WTC11 (cell line): ENCODE data around the gene COL27A1. TPM values are rescaled to one million over a fixed set of nuclear protein-coding genes. Genes with fewer than 3 reads are reported as not detected.
"Not testable (repeated sequence)": the region's sequence is repeated elsewhere in the genome, so short reads cannot be mapped to it uniquely, and the experiment has no call there.

Experiments
- ATAC-seq: fragments of 200-7000 bp; cut with Tn5 transposase; 2 replicates; pipeline ENCODE4 v1.10.0; 2021; ENCODE audit warnings: mild to moderate bottlenecking, moderate library complexity
- CTCF ChIA-PET: fragments of 300-600 bp; sonication (Branson Sonifier 250); formaldehyde crosslinking; loops from one replicate; lab custom pipeline; 2021; ENCODE audit warnings: antibody characterized with exemption; lab: Charles Lee
- POLR2A ChIA-PET: fragments of 350-600 bp; sonication (Branson Sonifier 250); formaldehyde crosslinking; loops from one replicate; lab custom pipeline; 2021; ENCODE audit warnings: antibody characterized with exemption; lab: Charles Lee
- DNase-seq: peaks from one replicate; pipeline ENCODE4 v3.0.0; 2021; ENCODE audit warnings: low spot score
- H3K27ac Mint-ChIP-seq: 2 replicates; pipeline ENCODE4 v1.8.0; 2021; ENCODE audit warnings: mixed read lengths
- H3K27me3 Mint-ChIP-seq: 2 replicates; pipeline ENCODE4 v1.8.0; 2021; ENCODE audit warnings: low read depth, mild to moderate bottlenecking, moderate library complexity, mixed read lengths
- H3K36me3 Mint-ChIP-seq: 2 replicates; pipeline ENCODE4 v1.8.0; 2021; ENCODE audit warnings: mixed read lengths
- H3K4me1 Mint-ChIP-seq: 2 replicates; pipeline ENCODE4 v1.8.0; 2022; ENCODE audit warnings: mixed read lengths
- H3K4me3 Mint-ChIP-seq: 2 replicates; pipeline ENCODE4 v1.8.0; 2021; ENCODE audit warnings: mild to moderate bottlenecking, moderate library complexity, mixed read lengths
- H3K9me3 Mint-ChIP-seq: 2 replicates; pipeline ENCODE4 v1.8.0; 2021; ENCODE audit warnings: mixed read lengths
- MXD4 ChIP-seq: fragments of 250-450 bp; sonication (Bioruptor Pico); IDR thresholded peaks from 2 replicates; pipeline ENCODE4 v1.8.0; 2021; ENCODE audit warnings: mild to moderate bottlenecking, moderate library complexity, borderline replicate concordance
- PRRX2 ChIP-seq: fragments of 250-450 bp; sonication (Bioruptor Pico); IDR thresholded peaks from 2 replicates; pipeline ENCODE4 v1.8.0; 2021; ENCODE audit warnings: mild to moderate bottlenecking
- ZNF281 ChIP-seq: sonication (generic); formaldehyde crosslinking; IDR thresholded peaks from 2 replicates; pipeline ENCODE4 v1.8.0; 2023; ENCODE audit warnings: mild to moderate bottlenecking, missing genetic modification reagents
- total RNA-seq: library from RNA; stranded (reverse); gene quantifications from 3 replicates; pipeline ENCODE4 v1.2.3, GENCODE V29; 2021
- TF ChIP-seq, protein P1 (sequence below): fragments of 250-450 bp; sonication (Bioruptor Pico); IDR thresholded peaks from 2 replicates; pipeline ENCODE4 v2.1.2; 2022; ENCODE audit warnings: mild to moderate bottlenecking, moderate library complexity
- TF ChIP-seq, protein P2 (sequence below): sonication (generic); formaldehyde crosslinking; IDR thresholded peaks from 2 replicates; pipeline ENCODE4 v1.8.1; 2023; ENCODE audit warnings: mild to moderate bottlenecking, missing genetic modification reagents

Gene COL27A1
- total RNA-seq, 1 experiment from 2014 or later = 47.5 TPM

GRCh38 chr9:114319147-114319546 is 163.8 kb downstream of the COL27A1 start:
- ATAC-seq (no peak), DNase-seq (no peak)
- H3K36me3 Mint-ChIP-seq = no peaks in the 10 kb centered on the region
- H3K27me3 Mint-ChIP-seq = peaks cover 5% of the 10 kb centered on the region
- ChIA-PET POLR2A (interaction anchor here (1.1 kb wide), 1 partner anchor 78 kb away, joined by 4 read pairs; no protein-coding TSS in a partner anchor), CTCF (interaction anchor here (1.1 kb wide), 1 partner anchor 236 kb away, joined by 3 read pairs; no protein-coding TSS in a partner anchor)
- no peak overlapping the region for H3K4me3 Mint-ChIP-seq
- TF ChIP-seq PRRX2 (CRISPR knock-in tag) (no peak), MXD4 (CRISPR knock-in tag) (no peak)
- TF ChIP-seq, protein P1, sequence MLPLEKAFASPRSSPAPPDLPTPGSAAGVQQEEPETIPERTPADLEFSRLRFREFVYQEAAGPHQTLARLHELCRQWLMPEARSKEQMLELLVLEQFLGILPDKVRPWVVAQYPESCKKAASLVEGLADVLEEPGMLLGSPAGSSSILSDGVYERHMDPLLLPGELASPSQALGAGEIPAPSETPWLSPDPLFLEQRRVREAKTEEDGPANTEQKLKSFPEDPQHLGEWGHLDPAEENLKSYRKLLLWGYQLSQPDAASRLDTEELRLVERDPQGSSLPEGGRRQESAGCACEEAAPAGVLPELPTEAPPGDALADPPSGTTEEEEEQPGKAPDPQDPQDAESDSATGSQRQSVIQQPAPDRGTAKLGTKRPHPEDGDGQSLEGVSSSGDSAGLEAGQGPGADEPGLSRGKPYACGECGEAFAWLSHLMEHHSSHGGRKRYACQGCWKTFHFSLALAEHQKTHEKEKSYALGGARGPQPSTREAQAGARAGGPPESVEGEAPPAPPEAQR (CRISPR knock-in tag) = no peak
- H3K9me3 Mint-ChIP-seq = peaks cover 5% of the 10 kb centered on the region; the same call in 1 of the 2 replicates
- no peak overlapping the region for H3K27ac Mint-ChIP-seq
- H3K4me1 Mint-ChIP-seq = 0 out of 2 replicates have a peak, but pooled peaks cover 3% of the 10 kb centered on the region

GRCh38 chr9:114320710-114321109 is 165.4 kb downstream of the COL27A1 start:
- not testable (repeated sequence) for H3K4me3 Mint-ChIP-seq, ATAC-seq, H3K27ac Mint-ChIP-seq, H3K4me1 Mint-ChIP-seq, DNase-seq, H3K27me3 Mint-ChIP-seq, H3K36me3 Mint-ChIP-seq, H3K9me3 Mint-ChIP-seq
- ChIA-PET CTCF (interaction anchor here (1.0 to 1.4 kb wide), 2 partner anchors 30 to 212 kb away, joined by 3 to 5 read pairs; no protein-coding TSS in a partner anchor), POLR2A (interaction anchor here (0.6 kb wide), 1 partner anchor 27 kb away, joined by 4 read pairs; no protein-coding TSS in a partner anchor)

DNA sequence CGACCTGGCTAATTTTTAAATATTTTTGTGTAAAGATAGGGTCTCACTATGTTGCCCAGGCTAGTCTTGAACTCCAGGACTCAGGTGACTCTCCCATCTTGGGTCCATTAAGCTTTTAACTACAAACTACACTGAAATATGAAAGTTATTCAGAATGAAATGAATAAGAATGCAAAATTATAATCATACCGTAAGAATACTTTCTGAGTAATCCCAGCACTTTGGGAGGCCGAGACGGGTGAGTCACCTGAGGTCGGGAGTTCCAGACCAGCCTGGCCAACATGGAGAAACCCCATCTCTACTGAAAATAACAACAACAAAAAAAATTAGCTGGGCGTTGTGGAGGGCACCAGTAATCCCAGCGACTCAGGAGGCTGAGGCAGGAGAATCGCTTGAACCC is 166.4 kb downstream of the COL27A1 start:
- Mint-ChIP-seq H3K36me3 (no peaks in the 10 kb centered on the region), H3K27ac (no peak overlapping the region), H3K4me3 (no peak overlapping the region), H3K9me3 (no peaks in the 10 kb centered on the region), H3K4me1 (0 out of 2 replicates have a peak, but pooled peaks cover under 1% of the 10 kb centered on the region), H3K27me3 (peaks cover 5% of the 10 kb centered on the region)
- ChIA-PET CTCF (interaction anchor here (1.1 to 1.4 kb wide), 2 partner anchors 213 to 239 kb away, joined by 3 to 5 read pairs; no protein-coding TSS in a partner anchor), POLR2A (no interaction called here)
- DNase-seq (no peak), ATAC-seq (no peak)
- TF ChIP-seq ZNF281 = no peak
- TF ChIP-seq, protein P2, sequence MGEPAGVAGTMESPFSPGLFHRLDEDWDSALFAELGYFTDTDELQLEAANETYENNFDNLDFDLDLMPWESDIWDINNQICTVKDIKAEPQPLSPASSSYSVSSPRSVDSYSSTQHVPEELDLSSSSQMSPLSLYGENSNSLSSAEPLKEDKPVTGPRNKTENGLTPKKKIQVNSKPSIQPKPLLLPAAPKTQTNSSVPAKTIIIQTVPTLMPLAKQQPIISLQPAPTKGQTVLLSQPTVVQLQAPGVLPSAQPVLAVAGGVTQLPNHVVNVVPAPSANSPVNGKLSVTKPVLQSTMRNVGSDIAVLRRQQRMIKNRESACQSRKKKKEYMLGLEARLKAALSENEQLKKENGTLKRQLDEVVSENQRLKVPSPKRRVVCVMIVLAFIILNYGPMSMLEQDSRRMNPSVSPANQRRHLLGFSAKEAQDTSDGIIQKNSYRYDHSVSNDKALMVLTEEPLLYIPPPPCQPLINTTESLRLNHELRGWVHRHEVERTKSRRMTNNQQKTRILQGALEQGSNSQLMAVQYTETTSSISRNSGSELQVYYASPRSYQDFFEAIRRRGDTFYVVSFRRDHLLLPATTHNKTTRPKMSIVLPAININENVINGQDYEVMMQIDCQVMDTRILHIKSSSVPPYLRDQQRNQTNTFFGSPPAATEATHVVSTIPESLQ (CRISPR knock-in tag) = no peak

DNA sequence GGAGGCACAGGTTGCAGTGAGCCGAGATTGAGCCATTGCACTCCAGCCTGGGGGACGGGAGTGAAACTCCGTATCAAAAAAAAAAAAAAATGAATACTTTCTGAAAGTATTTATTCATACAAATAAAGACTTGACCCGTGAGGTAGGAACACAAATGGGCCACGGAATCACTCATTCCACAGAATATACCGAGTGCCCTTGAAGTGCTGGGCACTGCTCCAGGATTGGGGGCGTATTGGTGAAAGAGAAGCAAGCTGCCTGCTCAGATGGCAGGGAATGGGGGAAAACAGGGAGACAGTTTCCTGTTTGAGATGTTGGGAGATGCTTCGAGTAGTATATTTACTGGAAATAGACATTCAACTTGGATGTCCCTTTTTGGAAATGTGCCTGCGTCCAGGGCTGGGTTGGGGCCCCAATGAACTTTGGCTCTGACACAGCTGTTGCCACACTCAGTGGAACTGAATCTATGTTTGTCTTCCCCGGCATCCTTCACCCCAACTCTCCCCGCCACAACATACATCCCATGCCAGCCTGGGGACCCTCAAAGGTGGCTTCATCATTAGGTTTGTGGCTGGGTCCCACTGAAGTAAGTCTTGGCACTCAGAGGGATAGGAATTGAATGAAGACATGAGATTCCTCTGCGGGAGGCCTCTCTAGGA is 167.0 kb downstream of the COL27A1 start:
- H3K36me3 Mint-ChIP-seq, POLR2A ChIA-PET, H3K9me3 Mint-ChIP-seq, H3K4me3 Mint-ChIP-seq, ATAC-seq, H3K27ac Mint-ChIP-seq, H3K27me3 Mint-ChIP-seq, H3K4me1 Mint-ChIP-seq, DNase-seq: not testable (repeated sequence)
- CTCF ChIA-PET = interaction anchor here (1.1 kb wide), 1 partner anchor 240 kb away, joined by 3 read pairs; no protein-coding TSS in a partner anchor

DNA sequence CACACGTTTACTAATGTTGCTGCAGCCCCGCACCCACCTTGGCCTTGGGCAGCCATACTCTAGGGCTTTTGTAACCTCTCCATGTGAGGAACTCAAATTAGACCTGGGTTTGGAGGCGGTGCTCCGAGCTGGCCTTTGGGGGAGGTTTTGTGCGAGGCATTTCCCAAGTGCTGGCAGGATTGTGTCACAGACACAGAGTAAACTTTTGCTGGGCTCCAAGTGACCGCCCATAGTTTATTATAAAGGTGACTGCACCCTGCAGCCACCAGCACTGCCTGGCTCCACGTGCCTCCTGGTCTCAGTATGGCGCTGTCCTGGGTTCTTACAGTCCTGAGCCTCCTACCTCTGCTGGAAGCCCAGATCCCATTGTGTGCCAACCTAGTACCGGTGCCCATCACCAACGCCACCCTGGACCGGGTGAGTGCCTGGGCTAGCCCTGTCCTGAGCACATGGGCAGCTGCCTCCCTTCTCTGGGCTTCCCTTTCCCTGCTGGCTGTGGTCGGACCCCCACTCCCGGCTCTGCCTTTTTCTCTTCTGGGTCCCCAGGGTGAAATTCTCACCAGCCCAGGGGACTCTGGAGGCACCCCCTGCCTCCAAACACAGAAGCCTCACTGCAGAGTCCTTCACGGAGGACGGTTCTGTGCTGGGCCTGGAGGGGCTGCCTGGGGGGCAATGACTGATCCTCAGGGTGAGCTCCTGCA is 167.6 kb downstream of the COL27A1 start, which contains the start of gene ORM1:
Gene ORM1, plus strand, starts transcription at position 268 of the 701 bp plus-strand sequence. Its CDS starts 36 bp downstream, at position 304.
- H3K4me3 Mint-ChIP-seq, POLR2A ChIA-PET, ATAC-seq, H3K9me3 Mint-ChIP-seq, H3K36me3 Mint-ChIP-seq, H3K4me1 Mint-ChIP-seq, H3K27ac Mint-ChIP-seq, CTCF ChIA-PET, H3K27me3 Mint-ChIP-seq, DNase-seq: not testable (repeated sequence)

GRCh38 chr9:114323849-114324248 is 168.5 kb downstream of the COL27A1 start:
- H3K27me3 Mint-ChIP-seq, H3K4me3 Mint-ChIP-seq, CTCF ChIA-PET, H3K9me3 Mint-ChIP-seq, H3K36me3 Mint-ChIP-seq, ATAC-seq, H3K4me1 Mint-ChIP-seq, DNase-seq, H3K27ac Mint-ChIP-seq, POLR2A ChIA-PET: not testable (repeated sequence)
